GM12892 (cell line): ENCODE data around the gene PFKL.
"Not testable (repeated sequence)": the region's sequence is repeated elsewhere in the genome, so short reads cannot be mapped to it uniquely, and the experiment has no call there.

Experiments
- DNase-seq: peaks from one replicate; pipeline ENCODE4 v3.0.0; 2011; ENCODE audit not compliant: insufficient read length
- FAIRE-seq: peaks from 2 replicates; lab custom pipeline; 2011; peaks lifted over from hg19 to GRCh38; lab: Jason Lieb, UNC
- POLR2A ChIP-seq: IDR thresholded peaks from 2 replicates; pipeline ENCODE4 v1.6.1; 2011; ENCODE audit warnings: low read depth, low read length, control low read depth
- POLR2AphosphoS5 ChIP-seq: IDR thresholded peaks from 2 replicates; pipeline ENCODE4 v1.6.1; 2011; ENCODE audit warnings: low read depth, low read length, control low read depth
- TAF1 ChIP-seq: IDR thresholded peaks from 2 replicates; pipeline ENCODE4 v1.6.1; 2011; ENCODE audit warnings: low read depth, mild to moderate bottlenecking, control low read depth, low read length, borderline replicate concordance

Gene PFKL

GRCh38 chr21:44334329-44335030 is 34.6 kb downstream of the PFKL start:
- no peak for DNase-seq
- FAIRE-seq: no peak
- TF ChIP-seq POLR2A (no peak), TAF1 (no peak), POLR2AphosphoS5 (no peak)

- no peak for DNase-seq
- FAIRE-seq: no peak
- 0 out of 2 replicates have a peak, but pooled peaks have one; percentile 14 for TF ChIP-seq POLR2A
- TF ChIP-seq TAF1: no peak
These were observed 35.6 kb downstream of the PFKL start for GRCh38 chr21:44335266-44336059.

- FAIRE-seq: no peak
- TF ChIP-seq TAF1: no peak
- no peak for TF ChIP-seq POLR2A
- TF ChIP-seq POLR2AphosphoS5: no peak
These were observed 37.6 kb downstream of the PFKL start for GRCh38 chr21:44337449-44337848.

GRCh38 chr21:44337941-44338895 is 38.4 kb downstream of the PFKL start:
- no peak for FAIRE-seq
- no peak for TF ChIP-seq POLR2A
- no peak for TF ChIP-seq TAF1
- no peak for TF ChIP-seq POLR2AphosphoS5
- no peak for DNase-seq

More at GRCh38 chr21:44337449-44337848, 37.6 kb downstream of the PFKL start:
- no peak for DNase-seq

GRCh38 chr21:44338971-44339910 is 39.4 kb downstream of the PFKL start, which contains the start of gene CFAP410:
CFAP410 (minus strand) TSS chr21:44339390; CDS start chr21:44339194, 196 bp downstream.
- peak; percentile 87 for FAIRE-seq
- peak; percentile 98 for DNase-seq
- peak; percentile 68 for TF ChIP-seq TAF1
- TF ChIP-seq POLR2A: peak; percentile 95
- TF ChIP-seq POLR2AphosphoS5: peak; percentile 94

- not testable (repeated sequence) for FAIRE-seq, DNase-seq
These were observed 42.0 kb downstream of the PFKL start for GRCh38 chr21:44341726-44342458.

- FAIRE-seq, DNase-seq: not testable (repeated sequence)
These were observed 43.1 kb downstream of the PFKL start for GRCh38 chr21:44342981-44343380.

GRCh38 chr21:44344541-44345183 is 44.8 kb downstream of the PFKL start:
- DNase-seq (no peak), FAIRE-seq (no peak)
- TF ChIP-seq POLR2A (no peak), TAF1 (no peak), POLR2AphosphoS5 (no peak)

- FAIRE-seq (no peak), DNase-seq (no peak)
- TF ChIP-seq TAF1 (no peak), POLR2AphosphoS5 (no peak), POLR2A (no peak)
These were observed 45.6 kb downstream of the PFKL start for GRCh38 chr21:44345495-44345894.

GRCh38 chr21:44347911-44348451 is 48.1 kb downstream of the PFKL start:
- TF ChIP-seq TAF1: no peak
- TF ChIP-seq POLR2AphosphoS5: no peak
- TF ChIP-seq POLR2A: no peak
- DNase-seq: no peak
- FAIRE-seq: no peak
